HG03108 (cell line): Measurements from ENCODE around the gene EFCAB11.

Source experiments
- ATAC-seq: cut with Tn5 transposase; IDR thresholded peaks from one replicate; pipeline ENCODE4 v1.9.1; 2021; ENCODE audit warnings: moderate library complexity; ENCODE audit not compliant: unreplicated experiment

The EFCAB11 gene

DNA sequence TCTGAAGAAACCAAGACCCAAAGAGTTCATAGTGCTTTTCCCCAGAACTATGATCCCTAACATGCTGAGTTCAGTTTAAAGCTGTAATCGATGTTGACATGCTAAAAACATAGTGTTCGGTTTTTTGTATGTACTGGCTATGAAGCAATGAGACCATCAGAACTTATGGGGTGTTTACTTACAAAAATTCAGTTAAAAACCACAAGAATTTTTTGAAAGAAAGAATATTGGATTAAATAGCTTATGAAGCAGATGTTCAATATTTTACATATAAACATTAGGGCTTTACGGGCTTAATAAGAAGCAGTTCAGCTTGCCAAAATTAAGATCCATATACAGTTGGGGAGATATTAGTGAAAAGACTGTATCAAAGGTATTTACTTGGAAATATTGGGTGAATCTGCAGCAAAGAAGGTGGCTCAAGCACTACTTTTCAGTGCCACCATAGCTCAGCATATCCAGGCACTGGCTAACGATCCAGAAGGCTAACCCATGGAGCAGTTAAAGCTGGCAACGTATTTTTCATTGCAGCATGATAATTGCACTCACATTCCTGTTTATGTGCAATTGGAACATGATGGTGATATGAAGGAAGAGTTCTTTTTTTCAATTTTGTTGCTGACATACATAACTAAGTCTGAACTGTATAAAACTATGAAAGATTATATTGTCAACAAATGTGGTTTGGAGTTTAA, 125.9 kb downstream of the EFCAB11 start:
- ATAC-seq = no peak

DNA sequence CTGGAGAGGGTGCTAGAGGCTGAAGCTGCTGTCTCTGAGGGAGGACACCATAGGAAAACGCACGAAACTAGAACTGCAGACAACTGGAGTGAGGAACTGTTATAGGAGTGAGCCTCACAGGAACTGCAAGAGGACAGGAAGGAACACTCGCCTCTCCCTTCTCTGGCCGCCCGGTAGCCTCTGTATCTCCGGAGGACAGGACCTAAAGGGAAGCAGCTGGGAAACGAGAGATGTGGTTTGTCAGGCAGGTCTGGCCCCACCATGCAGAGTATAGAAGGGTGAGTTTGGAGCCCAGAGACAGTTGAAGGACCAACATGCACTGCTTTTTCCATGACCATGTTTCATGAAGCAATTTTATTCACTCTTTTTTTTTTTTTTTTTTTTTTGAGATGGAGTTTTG, 127.3 kb downstream of the EFCAB11 start:
- no peak for ATAC-seq

DNA sequence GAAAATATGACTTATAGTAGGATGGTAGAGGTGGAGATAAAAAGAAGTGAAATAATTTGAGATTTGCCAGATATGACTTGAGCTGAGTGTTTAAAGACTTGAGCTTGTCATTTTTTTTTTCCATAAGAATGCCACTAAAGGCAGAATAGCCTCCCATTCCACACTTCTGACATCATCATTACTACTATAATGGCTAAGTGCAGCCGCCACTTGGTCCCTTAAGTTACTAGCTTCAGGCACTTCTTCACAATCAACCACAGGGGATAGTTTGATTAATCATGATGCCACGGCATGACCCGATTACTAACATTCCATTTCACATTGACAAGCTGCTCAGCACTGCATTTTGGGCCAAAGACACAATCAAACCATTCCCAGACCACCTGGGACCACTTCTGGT, 127.9 kb downstream of the EFCAB11 start:
- no peak for ATAC-seq

DNA sequence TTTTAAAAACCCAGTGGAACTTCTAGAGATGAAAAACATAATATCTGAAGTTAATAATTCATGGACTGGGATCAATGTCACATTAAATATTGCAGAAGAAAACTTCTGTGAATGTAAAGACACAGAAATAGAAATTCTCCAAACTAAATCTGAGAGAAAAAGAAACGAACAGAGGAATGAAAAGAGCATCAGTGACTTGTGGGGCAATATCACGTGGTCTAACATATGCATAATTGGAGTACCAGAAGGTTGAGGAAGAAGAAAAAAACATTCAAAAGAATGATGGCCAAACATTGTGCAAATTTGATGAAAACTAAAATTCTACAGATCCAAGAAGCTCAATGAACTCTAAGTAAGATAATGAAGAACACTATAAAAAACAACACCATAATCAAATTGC, 130.8 kb downstream of the EFCAB11 start:
- no peak for ATAC-seq

DNA sequence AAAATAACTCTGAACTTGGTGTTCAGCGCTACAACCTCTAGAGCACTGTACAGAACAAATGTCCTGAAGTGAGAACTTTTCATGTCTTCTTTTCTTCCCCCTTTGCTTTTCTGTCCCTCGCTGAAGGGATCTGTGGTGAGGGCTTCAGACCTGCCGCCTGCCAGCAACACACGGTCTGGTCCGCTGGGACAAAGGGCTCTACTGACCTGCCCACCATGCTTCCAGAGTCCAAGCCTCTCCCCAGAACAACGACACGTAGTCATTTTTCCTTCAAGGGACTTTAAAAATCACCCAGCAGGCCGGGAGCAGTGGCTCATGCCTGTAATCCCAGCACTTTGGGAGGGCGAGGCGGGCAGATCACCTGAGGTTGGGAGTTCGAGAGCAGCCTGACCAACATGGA, 140.4 kb downstream of the EFCAB11 start:
- ATAC-seq = no peak

DNA sequence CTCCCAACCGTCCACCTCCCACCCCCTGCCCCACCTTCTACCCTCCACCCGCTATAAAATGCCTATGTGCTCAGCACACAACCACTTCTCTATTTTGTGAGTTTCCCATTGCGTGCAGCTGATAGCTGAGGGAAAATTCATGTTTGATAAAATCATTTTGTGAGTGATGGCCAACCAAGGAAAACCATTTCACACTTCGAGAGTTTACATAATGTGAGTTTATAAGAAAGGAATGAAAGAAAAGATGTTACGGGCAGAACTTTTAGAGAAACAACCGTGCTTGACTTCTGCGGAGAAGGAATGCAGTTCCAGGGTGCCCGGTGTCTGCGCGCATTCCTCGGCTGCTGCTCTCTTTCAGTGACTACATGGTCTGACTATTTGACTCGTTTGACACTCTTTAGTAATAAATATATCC, 140.9 kb downstream of the EFCAB11 start:
- no peak for ATAC-seq

DNA sequence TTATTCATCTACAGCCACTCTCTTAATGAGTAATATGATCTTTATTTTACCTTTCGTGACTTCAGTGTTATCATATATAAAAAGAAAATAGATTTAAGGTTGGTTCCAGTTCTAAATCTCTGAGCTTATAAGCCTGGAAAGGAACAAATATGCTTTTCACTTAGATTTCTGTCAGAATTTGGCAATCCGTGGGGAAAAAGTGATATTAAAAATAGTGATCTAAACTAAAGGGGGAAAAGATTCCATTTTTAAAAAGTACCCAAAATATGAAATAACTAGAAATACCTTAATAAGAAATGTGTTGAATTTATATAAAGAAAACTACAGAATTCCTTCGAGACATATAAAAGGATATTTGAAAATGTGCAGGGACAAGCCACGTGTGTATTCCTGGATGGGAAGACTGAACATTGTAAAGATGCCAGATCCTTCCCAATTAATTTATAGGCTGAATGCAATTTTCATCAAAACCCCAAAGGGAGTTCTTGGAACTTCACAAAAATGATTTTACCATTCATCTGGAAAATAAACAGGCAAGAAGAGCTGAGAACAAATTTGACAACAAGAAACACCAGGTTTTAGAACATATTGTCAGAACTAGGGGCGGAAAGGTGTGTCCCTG, 142.5 kb downstream of the EFCAB11 start:
- ATAC-seq = no peak

DNA sequence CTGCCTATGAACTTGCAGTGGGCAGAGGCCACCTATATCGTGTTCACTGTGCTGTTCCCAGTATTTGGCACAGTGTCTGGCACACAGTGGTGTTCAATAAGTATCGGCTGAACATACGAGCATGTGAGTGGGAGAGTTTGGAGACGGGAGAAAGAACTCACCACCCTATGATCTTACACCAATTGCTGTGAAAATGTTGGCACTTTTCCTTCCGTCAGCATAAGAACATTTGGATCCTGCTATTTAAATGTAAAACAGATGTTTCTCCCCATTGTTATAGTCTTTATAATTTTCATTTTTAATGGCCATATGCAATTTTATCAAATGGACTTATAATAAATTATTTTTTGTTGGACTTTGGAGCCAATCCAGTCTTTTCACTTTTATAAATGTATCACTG, 144.4 kb downstream of the EFCAB11 start:
- ATAC-seq = no peak

DNA sequence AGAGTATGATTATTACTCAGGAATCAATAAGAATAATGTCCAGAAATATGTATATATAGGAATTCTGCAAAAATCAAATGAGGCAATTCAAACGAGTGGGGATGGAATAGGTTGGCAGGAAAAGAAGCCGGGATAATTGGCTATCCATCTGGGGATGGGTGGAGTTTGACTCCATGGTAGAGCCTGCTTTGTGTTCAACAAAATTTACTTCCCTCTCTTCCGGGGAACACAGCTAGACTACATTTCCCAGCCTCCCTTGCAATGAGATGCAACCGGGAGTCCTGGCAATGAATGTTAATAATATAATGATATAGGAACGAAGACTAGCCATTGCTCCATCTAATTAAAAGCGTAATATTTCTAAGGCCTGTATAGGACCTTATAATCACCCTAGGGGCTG, 146.6 kb downstream of the EFCAB11 start:
- no peak for ATAC-seq

DNA sequence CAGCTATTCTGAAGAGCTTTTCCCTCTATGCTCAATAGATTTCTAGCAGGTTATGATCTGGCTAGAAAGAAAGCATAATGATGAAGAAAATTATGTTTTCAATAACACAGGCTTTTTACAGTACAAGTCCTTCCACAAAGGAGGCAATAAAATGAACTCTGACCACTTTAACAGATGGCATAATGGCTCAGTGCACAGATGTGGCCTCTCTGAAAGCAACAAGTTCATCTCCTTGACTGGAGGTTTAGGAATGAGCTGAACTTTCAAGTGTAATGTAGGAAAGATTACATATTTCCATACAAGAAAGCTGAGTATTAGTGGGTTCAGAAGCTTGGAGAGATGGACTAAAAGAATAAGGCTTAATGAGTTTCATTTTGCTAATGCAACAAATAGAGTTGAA, 147.4 kb downstream of the EFCAB11 start:
- ATAC-seq = no peak

DNA sequence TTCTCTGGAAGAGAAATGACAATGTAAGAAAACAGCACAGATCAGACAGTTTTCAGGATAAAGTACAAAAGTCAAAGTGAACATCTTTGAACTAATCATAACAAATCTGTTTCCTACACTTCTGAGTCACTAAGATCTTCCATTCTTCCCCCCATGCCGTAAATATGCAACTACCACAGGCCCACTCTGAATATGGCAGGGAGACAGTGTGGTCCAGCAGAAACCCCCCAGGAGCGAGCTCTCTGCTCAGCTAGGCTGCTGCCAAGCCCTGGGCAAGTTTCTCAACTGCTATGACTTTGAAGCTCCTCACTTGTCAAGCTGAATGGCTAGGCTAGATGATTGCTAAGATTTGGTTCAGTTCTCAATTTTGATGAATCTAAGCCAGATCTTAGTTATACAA, 148.1 kb downstream of the EFCAB11 start:
- no peak for ATAC-seq

DNA sequence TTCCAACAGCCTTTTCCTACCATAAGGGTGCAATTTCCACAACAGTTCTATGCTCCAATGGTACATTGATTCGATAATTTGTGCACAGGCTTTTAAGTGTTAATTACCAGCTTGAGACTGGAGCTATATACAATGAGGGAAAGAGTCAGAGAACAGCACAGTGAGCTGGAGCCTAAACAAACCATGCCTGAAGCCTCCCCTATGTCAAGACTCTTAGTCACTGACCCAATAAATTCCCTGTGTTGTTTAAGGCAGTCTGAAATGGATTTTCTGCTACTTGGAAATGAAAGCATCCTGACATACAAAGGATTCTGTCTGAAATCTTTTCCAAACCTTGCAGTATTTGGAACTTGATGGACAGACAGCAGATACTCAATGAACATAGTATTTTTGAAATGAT, 149.0 kb downstream of the EFCAB11 start:
- no peak for ATAC-seq

DNA sequence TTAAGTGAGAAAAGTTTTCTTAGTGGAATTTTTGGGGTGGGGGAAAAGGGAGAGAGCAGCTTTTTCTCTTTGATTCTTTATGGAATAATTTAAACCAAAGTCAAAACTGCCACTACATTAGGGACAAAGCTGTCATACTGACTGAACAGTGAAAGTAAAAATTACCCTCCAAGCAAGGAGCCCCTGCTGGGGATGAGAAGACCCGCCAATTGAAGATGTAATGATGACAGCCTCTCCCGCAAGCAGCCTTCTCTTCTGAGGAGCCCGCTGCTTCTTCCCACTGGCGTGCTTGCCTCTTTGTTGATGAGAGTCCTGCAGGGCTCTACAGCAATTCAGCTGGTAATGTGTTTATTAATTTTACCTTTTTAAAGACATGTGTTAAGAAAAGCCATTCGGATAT, 151.0 kb downstream of the EFCAB11 start:
- ATAC-seq = no peak

DNA sequence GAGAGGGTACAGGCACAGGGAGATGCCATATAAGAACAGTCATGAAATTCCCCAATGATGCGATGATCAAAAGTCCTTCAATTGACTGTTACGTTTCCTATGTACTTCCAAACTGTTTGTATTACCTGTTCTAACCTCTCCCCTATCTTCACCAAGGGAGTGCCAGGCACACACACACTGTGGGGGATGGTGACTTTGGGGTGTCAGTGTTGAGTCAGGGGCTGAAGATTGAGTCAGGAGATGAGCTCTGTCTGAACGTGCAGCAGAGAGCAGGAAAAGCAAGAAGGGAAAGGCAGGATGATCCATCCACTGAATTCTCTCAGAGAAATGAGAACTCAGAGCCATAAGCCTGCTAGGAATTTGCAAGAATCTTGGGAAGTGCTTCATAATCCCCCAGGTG, 153.4 kb downstream of the EFCAB11 start:
- no peak for ATAC-seq

DNA sequence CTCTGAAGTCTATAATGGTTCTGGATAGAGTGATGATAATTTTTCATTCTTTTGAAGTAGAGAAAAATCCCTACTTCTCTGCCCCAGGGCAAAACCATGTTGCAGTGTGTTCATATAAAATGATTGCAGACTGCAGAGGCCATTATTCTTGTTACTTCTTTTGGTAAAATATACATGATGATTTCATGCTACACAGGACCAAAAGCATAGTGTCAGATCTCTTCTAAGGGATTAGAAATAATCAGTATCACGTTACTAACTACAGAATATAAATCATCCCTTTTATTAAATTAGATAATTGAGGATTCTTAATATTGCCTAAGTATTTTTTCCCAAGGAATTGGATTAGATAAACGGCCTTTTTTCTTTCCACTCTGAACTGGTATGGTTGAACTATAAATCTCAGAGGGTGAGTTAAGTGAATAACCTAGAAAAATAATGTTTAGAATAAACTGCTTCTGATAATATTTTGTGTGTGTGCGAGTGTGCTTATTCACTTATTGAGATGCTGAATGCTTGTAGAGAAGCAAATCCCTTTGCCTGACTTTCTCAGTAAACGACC, 156.2 kb downstream of the EFCAB11 start:
- no peak for ATAC-seq

DNA sequence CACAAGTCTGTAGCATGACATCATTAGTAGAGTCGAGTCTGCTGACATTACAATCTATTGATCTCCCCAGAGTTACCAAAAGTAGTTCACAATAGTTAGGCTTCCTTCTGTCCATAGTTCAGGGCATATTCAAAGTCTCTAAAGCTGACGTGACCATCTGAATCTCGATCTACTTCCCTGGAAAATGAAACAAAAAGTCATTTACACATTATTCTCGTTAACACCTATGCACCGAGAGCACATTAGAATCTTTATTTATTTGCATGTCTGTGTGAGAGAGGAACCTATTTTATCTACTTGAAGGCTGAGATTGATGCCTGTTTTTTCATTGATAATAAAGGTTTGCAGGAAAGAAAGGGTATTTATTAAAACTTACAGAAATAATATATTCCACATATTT, 157.4 kb downstream of the EFCAB11 start:
- no peak for ATAC-seq

DNA sequence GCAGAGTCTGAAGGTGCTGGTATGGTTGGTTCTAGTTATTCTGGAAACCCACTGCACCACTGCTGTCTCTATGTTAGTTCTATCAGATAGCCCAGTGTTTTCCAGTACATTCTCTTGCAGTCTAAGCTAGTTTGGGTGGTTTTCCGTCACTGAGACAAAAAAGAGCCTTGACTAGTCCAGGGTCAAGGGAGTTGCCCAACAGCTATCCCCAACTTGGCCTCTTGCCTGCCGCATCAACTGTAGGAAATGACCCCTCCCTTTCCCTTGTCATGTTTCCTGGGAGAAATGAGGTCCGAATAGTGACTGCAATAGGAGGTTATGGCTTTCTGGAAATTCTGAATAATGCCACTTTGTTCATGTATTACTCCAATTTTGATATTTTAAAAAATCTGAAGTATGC, 160.4 kb downstream of the EFCAB11 start:
- ATAC-seq = no peak

DNA sequence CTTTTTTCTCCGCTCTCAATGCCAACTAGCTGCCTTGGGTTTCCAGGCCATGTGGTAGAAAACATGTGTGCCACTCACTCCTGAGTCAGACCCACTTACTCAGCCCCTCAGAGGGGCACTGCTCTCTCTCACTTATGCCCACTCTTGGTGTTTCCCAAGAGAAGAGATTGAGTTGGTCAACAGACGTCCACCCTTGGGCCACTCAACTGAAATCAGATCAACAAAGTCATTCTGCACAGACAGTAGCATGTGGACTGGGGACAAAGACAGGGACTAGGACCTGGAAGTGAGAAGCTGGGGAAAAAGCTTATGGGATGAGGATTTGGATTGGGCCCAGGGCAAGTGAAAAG, 161.2 kb downstream of the EFCAB11 start:
- ATAC-seq = no peak

DNA sequence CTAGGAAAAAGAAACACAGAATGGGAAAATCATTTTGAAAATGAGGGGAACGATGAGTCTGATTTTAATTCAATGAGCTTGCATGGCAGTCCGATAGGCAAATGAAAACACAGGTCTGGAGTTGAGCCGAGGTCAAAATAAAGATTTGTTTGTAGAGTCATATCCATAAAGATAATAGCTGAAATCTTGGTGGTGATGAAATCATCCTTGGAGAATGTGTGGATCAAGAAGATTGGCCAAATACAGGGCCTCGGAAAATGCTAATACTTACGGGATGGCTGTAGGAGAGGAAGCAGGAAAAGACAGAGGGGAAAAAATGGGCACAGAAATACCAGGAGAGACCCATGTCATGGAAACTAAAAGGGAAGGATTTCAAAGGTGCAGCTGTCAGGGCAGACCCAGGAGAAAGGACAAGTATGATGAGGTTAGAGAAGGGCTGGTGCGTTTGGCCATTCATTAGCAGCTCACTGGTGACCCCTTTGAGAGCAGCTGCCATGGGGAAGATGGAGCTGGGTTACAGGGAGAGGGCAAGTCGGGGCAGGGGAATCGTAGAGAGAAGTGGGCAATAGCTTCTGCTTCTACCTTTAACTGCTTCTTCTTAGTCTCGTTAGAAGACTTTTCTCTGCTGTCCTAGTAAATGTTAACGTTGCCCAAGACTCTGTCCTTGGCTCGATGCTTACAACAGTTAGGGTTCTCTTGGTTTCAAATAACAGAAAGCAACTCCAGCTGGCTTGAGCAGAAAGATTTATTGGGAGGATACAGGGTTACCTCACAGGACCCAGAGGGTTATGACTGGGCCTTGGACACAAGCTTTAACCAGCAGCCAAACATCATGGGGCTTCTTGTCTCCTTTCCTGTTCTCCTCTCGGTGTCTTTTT, 161.8 kb downstream of the EFCAB11 start:
- no peak for ATAC-seq

DNA sequence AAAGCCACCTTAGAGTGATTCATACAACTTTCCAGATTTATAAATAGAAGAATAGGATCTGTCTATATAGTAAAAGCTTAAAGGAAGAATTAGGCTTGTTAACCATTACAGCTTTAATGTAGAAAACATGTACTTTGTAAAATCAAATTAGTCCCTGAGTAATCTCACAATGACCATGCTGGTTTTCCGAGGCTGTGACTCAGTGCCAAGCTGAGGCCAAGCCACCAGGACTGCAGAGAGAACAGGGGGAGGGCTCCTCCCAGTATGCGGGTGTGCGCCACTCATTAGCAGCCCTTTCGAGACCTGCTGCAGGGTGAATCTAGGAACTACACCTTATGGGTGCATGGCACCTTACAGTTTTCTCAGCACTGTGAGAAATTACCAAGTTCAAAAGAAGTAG, 167.0 kb downstream of the EFCAB11 start:
- no peak for ATAC-seq

DNA sequence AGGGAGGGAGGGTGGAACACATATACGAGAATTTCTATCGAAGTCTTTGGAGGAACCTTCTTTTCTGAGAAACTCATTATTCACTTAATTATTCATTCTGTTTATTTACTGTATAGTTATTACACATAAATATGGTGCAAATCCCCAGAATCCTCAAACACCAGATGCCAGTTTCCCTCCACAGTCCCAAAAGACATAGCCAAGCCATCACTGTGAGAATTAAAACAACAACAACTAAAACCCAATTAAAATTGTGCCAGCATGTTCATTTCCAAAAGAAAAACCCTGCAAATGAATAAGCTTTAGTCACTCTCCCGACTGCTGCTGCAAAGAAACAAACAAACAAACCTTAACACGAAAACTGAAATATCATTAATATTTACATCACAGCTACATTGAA, 173.5 kb downstream of the EFCAB11 start:
- no peak for ATAC-seq

DNA sequence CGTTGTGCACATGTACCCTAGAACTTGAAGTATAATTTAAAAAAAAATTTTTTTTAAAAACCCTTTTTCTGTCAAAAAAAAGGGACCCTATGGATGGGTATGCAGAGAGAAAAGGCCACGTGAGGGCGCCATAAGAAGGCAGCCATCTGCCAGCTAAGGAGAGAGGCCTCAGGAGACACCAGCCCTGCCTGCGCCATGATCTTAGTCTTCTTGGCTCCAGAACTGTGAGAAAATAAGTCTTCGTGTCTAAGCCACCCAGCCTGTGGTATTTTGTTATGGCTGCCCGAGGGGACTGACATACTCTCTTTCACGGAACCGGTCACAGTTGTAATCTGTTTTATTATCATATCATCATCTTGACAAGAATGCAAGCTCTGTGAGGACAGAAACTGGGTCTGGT, 174.8 kb downstream of the EFCAB11 start:
- ATAC-seq = no peak
